Cortex of kidney (tissue), 1 donor: ENCODE results near the gene COL23A1.

Experiments used
- DNase-seq: peaks from one replicate; lab custom pipeline; 2025; lab: John Stamatoyannopoulos, UW

The COL23A1 gene

DNA sequence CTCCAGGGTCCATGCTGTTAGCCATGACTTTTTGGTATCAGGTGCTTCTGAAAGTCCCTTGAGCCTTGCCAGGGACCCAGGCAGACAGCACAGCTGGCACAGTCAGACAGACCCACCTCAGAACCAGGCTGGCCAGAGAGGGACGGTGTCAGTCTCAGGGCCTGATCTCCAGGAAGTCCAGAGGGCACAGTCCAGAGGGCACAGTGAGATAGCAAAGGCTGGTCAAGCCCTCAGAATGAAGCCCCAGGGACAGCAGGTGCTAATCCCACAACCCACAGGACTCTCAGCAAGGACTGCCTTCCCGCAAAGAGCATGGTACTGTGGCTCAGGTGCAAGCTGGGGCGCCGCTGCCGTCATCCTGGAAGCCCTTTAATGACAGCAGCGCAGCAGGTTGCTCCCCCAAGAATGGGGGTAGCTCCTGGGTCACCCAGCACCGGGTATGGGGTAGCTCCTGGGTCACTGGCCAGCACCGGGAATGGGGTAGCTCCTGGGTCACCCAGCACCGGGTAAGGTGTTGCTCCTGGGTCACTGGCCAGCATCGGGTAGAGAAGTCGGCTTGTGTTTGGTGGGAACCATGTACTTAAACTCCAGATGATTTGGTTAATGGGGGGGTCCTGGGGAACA is 252.0 kb downstream of the COL23A1 start:
- DNase-seq: no peak

DNA sequence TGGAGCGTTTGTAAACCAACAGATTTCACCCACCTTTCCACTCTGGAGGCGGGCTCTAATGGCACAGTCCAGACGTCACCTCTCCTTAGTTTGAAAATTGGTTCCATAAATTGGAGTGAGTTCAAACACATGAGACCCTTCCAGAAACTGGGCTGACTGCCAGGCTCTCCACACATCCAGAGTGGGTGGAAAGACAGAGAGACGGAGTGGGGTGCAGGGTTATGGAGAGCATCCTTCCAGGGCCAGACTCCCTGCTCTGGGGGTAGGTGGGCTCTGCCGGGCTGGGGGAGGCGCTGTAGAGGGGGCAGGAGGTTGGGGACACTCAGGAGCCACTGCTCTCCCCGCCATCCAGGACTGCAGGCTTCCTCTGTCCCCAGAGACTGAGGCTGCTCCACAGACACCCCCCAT is 252.9 kb downstream of the COL23A1 start:
- DNase-seq: no peak

DNA sequence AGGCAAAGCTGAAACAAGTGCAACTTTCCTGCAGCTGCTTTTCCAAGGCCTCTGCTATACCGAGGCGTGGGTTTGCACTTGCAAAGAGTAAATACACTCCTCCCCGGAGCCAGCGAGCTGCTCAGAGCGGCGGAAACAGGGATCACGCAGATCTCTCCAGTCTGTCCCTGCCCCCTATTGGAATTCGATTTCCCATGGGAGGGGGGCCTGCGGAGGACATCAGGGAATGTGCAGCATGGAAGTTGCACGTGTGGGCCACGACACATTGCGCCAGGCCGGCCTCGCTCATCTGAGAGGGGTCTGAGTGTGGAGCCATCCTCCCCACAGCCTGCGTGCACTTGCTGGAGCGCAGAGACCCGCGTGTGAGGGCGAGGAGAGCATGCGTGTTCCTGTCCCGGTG is 253.3 kb downstream of the COL23A1 start:
- DNase-seq: no peak

DNA sequence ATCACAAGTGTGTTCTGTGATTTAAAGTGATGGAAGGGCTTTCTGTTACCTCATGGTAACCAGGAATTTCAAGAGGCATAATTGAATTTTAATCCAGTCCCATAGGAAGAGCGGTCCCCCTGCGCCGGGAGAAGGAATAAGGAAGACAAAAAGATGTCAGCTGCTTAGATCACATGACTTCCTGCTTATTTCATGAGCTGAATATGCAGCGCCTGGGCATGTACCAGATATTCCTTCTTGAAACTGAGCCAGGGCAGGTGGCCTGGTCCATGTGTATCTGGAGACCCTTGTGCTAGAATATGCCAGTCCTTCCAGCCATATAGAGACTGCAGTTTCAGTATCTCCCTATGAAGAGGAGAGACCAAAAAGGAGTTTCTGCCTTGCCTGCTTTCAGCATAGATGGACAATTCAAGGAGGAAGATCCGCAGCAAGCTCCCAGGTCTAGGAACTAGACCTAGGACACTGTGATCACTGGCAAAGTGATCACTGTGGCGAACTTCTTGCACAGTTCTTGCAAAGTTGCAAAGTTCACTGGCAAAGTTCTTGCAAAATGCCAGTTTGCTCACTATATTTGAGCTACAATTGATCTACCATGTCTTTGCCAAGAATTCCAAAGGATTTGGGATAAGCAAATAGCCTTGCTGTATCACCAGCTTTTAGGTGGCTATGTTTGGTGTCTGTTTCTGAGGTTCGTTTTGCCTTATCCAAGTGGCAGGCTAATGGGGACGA is 254.7 kb downstream of the COL23A1 start:
- DNase-seq: no peak

DNA sequence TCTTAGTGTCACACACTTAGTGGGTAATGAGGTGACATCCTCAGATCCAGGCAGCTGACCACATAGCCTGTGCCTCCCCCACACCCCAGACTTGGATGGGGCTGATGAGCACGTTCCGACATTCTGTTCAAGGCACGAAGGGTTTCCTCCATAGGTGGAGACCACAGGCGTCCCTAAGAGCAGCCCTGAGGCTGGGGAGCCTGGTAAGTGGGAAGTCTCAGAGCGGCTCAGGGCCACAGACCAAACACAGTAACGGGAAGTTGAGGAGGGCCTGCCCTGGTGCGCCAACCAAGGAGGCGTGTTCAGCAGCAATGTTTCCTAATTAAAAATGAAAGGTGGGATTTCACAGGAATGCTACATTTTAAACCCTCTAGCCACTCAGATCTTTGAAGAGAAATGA is 255.3 kb downstream of the COL23A1 start:
- no peak for DNase-seq

DNA sequence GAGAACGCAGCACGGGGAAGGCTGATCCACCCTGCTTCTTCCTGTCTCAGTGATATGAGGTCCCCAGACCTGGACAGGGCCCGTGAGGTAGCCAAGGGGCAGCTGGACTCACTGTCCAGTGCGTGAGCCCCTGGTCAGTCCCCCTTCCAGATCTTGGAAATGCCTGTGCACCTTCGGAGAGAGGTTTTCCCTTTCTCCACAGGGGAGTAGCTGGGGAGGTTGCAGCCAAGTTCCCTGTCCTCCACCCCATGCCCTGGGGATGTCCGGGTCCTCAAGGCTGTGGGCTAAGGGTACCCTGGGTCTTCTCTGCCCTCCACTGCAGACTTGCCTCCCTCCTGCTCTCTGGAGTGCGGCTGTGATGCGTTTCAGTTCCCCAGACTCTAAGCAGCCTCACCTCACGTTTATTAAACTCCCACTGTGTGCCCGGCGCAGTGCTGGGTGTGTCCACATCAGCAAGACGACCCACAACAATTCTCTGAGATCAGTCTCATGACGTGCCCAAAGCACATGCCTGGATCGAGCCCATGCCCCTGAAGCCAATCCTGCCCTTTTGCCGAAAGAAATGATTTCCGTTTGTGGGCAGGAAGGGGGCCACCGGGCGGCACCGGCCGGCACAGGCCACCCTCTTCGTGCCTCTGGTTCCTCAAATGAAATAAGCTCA is 256.2 kb downstream of the COL23A1 start:
- no peak for DNase-seq

DNA sequence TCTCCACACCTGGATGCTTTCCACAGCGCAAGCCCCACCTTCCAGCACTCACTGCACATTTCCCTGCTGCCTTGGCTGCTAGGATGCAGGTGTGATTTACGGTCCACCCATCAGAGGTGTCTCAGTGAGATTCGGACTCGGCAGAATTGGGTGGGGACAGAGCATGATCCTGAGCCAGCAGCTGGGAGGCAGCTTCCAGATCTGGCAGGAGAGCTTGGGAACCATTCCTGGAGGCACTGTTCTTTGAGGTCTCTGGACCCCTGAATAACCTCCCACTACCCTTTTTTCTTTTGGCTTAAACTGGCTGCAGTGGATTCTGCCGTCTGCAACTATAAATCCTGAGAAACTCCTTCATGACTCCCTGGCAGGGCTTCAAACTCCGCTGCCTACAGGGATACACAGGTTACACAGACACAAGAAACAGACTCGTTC is 258.0 kb downstream of the COL23A1 start:
- no peak for DNase-seq

DNA sequence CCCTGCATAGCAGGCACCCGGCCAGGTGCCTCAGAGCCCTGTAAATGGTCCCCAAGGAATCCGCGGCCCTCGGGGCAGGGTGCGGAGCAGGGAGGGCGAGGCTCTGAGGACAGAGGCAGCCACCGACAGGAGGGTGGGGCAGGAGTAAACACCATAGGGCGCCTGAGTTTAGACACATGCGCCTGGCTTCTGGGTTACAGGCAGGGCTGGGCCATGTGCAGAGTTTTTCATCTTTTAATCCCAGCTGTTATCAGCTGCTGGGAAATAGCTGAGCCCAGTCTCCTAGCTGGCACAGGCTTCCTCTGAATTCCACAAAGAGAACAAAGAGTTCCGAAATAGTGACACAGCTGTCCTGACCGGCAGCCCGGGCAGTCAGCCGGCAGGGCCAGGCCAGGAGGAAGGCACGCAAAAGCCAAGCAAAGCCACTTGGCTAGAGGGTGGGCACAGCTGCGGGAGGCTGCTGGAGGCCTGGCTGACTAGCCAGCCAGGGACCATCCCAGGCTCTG is 258.6 kb downstream of the COL23A1 start:
- DNase-seq: no peak

DNA sequence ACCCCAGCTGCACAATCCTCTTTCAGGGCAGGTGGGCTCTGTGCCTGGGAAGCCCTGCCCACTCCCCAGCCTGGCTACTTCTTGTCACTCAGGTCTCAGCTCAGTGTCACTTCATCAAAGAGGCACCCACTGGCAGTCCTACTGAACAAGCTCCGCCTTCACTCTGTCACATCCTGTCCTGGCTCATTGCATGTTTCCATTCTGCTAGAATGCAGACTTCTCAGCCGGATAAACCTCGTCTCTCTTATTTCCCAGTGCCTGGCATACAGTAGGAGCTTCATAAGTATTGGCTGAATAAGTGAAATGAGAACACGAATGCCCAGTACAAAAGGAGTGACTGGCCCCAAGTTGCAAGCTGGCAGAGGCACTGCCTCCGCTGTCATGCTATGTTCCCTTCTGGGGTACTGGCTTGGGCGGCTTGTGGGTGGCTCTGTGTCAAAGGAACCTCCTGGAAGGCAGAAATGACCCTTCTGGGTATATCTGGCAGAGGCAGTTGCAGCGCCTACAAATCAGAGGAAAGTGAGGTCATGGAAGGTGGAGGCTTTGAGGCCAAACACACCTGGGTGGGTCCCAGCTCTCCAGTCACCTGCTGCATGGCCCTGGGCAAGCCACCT is 259.3 kb downstream of the COL23A1 start:
- no peak for DNase-seq

DNA sequence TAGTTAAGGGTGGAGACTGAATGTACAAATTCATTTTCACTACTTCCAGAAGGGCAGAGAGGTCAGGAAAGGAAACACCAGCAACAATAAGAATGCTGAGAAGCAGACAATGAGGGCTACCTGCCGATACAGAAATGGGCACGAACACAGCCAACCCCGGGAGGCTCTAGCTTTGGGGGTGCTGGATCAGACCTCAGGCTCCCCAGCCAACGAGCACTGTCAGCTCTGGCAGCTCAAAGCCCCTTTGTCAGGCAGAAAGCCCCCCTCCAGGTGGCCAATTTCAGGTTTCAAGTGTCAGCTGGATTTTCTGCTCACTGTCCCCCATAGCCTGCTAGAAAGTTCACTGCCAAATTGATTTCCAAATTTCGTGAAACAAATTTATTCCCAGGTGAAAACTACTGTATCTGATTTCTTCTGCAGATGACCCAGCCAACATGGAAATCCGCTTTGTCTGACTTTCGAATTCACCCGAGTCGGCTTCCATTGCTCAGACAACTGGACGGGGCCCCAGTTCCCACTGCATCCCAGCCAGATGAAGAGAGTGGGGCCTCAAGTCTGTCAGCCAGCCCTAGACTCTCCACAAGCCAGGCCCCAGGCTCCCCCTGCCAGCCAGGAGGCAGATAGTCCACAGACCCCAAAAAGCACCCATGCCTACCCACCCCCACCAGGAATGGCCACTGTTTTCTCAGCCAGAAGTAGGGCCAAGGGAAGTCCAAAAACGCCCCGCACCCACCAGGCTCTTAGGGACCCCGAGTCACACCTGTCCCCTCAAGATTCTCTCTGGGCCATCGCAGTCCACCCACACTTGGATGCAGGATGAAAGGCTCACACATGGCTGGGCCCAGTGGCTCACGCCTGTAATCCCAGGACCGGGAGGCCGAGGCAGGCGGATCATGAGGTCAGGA is 261.1 kb downstream of the COL23A1 start:
- DNase-seq: no peak

DNA sequence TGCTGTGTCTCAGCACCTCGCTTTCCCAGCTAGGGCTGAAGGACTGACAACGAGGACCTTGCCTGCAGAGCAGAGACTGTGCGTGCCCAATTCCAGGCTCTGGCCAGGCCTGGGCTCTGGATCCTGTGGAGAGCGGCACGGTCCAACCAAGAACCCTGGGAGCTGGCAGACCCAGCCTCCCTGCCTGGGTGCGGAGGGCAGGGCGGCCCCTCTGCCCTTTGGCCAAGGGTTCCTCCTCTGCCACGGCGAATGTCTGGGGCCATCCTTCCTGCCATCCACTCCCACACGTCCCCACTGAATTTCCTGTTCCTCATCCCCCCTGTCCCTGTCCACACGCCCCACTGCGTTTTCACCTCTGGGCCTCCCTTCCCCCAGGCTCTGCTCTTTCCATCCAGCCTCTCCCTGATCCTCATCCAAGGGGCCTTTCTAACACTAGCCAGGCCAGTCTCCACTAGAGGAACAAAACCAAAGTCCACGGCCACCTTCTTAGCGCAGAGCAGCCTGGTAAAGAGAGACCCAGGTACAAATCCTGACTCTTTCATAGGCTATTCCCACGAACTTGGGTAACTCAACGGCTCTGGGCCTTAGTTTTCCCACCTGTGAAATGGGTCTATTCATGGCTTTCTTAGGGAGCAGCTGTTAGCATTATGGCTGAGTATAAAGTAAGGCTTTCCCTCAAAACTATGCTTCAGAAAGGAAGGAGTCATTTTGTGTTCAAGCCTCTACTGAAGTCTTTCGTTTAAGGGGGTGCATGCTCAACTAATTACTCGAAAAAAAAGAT is 262.1 kb downstream of the COL23A1 start:
- DNase-seq: no peak

DNA sequence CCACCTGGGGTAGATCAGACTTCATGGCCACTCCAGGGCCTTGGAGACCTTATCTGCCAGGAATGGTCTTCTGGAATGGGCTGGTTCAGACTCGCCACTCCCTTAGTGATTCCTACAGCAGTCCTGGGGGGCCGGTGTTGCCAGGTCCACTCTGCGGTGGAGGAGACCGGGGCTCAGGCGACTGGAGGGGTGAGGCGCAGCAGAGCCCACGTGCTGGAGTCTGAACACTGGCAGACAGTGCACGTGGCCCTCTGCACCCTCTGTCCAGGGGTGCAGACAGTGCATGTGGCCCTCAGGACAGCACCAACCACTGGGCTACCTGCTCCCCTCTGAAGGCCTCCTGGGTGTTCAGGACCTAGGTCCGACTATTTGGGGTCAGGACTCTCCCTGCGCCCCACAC is 262.7 kb downstream of the COL23A1 start:
- DNase-seq: no peak

DNA sequence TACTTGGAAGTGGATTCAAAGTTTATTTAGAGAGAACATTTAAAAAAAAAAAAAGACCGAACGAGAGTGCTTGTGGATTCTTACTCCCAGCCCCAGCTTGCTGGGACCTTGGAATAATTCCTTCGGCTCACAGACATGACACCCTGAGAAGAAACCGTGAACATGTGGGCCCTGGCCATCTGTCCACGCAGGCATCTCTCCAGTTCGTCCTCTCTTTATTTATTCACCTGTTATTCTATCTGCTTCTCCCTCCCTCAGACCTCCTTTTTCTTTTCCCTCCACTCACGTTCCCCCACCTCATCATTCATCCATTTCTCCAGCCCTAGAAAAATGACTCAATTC is 263.8 kb downstream of the COL23A1 start:
- DNase-seq: no peak

DNA sequence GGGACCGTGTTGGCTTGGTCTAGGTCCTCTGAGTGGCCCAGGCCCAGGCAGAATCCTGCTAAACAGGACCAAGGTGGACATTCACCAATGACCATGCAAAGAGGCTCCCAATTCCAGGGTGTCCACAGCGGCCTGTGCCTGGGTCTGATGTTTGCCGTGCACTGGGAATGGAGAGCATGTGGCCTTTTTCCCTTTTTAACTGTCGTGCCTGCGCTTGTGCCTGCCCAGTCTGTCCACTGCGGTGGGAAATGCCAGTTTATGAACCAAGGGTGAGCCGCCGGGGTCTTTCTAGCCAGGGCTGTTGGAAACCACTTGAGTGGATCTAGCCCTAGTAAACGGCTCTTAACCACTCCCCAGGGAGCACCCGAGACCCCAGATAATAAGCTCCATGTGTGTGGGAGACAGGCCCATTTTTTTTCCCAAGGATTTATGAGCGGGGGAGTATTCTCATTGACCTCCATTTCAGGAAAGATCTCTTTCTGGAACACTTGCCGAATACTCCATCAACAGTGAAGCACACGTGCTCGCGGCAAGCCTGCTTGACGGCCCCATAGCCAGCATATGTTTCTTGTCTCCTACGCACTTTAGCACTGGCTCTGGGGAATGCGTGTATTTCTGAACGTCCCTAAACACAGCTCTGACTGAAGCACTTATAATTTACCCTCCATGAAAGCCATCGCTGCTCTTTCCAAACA is 264.4 kb downstream of the COL23A1 start:
- DNase-seq: no peak

DNA sequence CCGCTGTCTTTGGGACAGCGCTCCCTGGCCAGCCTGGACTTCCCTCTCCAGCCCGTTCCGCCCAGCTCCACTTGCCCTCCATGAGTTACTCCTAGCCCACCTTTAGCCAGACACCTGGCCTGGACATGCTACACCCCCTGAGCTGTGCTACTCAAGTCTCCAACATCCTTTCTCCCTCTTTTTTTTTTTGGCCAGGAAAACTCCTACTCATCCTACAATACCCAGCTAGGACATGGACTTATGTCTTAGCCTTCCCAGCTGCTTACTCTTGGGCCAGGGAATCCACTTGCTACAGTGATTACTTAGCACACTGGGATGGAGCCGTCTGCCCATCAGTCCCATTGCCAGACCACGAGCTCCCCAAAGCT is 264.9 kb downstream of the COL23A1 start:
- DNase-seq: no peak

DNA sequence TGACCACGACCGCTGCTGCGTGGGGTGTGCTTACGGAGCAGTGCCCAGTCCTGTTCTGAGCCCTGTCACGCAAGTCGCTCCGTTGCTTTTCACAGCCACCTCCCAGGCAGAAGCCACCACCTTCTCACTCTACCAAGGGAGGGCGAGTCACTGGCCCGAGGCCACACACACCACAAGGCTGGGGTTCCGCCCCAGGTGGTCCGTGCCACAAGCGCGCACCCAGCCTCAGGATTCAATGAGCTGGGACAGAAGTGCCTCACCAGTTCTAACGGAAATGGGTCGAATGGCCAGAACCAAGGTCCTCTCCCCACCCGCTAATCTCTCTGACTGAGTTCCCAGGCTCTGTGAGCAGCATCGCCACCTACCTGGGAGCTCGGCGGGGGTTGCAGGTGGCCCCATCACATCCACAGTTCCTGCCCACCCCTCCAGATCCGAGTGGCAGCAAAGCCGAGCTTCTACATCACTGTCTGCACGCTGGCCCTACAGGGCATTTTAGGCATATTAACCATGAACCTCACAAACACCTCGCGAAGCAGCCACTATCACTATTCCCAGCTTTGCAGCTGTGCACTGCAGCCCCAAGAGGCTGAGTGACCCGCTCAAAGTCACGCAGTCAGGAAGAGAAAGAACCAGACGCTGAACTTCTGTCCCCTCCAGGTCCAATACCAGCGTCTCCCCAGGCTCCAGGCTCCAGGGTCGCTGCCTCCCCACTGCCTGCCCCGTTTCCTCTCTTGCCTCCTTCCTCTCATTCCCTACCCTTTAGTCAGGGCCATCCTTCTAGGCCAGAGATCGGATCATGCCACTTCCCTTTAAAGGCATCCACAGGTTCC is 265.5 kb downstream of the COL23A1 start:
- DNase-seq: no peak

DNA sequence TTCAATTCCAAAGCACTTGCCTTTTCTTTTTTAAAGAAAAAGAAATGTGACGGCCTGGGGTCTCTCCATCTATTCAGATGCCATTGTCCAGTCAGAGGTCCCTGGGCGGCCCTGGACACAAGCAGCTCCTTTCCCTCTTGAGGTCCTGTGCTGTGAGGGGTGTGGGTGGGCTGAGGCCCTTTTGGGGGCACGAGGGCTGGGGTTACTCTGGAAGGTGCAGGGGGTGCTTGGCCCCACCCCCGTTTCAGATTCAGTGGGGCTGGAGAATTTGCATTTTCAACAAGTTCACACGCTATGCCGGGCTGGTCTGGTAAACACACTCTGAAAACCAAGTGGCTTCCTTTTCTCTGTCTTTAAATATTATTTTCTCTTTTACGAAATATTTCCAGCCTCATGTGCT is 266.2 kb downstream of the COL23A1 start:
- DNase-seq: no peak

DNA sequence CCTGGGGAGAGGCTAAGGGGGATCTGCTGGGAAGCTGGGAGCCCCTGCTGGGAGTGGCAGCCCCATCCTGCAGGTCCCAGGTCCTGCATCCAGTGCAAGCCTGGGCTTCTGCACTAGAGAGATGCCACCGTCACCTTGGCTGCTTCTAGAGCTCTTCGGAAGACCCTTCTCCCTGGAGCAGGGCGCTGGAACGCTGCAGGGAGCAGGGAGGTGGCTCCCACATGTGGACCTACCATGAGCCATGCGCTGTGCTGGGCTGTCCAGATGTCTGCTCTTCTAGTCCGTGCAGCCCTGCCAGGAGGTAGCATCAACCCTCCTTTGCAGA is 266.7 kb downstream of the COL23A1 start:
- no peak for DNase-seq

DNA sequence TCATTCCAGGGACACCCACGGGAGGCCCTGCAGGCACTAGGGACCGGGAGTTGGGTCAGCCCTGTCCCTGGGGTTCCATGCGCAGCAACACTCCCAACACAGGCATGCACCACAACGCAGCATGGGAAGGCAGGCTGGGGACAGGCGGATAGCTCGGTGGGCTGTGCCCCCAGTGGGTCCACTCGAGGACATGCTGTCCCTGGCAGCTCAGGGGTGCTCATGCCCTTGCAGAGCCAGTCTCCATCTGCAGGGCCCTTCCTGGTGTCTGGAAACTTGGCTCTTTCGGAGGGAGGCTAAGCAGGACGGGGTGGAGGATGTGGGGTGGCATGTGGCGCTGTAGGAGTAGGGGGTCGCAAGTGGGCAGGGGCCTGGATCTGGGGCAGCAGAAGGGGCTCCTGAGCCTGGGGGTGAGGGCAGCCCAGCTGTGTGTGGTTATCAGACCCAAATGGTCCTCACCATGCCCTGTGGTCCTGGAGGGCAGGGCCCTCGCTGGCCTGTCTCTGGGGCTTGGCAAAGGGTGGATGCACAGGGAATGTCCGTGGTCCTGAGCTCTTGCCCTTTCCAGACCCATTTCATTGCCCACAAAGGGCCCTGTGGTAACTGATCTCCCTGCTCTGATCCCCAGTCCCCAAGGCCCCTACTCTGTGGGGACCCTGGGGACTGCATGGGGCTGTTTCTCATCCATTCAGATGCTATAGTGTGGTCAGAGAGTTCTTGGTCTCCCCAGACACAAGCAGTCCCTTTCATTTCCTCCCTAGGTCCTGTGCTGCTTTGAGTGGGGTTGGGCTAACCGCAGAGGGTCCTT is 267.3 kb downstream of the COL23A1 start:
- no peak for DNase-seq
